IPS-11a (cell line): ENCODE data around the gene BEAN1.

ENCODE experiments used
- H3K4me3 ChIP-seq: one replicate; pipeline ENCODE4 v1.5.1; 2013; ENCODE audit warnings: low read depth, low read length, control low read depth

Gene BEAN1

GRCh38 chr16:66467611-66468010 lies 40.5 kb downstream of the BEAN1 start:
- H3K4me3 ChIP-seq: no peak overlapping the region

- no peak overlapping the region for H3K4me3 ChIP-seq
Measured at GRCh38 chr16:66468321-66468965, 41.3 kb downstream of the BEAN1 start.

GRCh38 chr16:66469291-66469946 lies 42.3 kb downstream of the BEAN1 start:
- H3K4me3 ChIP-seq: no peak overlapping the region

DNA sequence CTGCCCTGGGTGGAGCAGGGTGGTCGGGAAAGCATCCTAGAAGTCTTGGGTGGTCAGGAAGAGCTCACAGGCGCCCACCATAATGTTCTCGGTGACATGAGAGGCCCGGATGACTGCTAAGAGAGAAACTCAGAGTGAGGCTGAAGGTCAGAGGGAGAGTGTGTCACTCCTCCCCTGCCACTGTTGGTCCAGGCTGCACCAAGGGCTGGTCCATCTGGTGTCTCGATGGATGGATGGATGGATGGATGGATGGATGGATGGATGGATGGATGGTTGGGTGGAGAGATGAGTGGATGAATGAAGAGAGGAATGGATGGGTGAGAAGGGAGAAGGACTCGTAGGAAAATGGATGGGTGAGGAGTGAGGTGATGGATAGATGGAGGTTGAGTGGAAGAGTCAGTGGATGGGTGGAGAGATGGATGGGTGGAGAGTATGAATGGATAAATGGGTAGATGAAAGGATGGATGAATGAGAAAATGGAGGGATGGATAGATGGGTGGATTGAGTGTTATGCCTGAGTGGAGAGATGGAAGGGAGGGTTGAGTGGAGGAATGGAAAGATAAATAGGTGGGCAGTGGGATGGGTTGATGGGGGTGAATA lies 43.0 kb downstream of the BEAN1 start:
- H3K4me3 ChIP-seq: no peak overlapping the region

DNA sequence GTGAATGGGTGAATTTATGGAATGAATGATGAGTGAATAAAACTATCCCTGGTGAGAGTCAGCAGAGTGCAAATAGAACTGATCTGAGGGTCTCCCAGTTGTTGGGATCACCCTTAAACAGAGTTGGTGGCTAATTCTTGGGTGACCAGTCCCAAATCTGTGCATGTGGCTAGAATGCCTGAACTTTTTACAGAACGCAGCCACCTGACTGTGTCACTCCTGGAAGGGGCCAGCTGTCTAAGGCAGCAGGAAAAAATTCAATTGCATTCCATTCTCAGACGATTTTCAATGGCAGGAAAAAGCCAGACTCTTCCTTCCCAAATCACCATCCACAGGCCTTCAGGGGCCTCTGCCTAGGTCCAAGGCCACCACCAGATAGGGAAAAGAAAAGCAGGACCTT lies 43.5 kb downstream of the BEAN1 start:
- H3K4me3 ChIP-seq: no peak overlapping the region

DNA sequence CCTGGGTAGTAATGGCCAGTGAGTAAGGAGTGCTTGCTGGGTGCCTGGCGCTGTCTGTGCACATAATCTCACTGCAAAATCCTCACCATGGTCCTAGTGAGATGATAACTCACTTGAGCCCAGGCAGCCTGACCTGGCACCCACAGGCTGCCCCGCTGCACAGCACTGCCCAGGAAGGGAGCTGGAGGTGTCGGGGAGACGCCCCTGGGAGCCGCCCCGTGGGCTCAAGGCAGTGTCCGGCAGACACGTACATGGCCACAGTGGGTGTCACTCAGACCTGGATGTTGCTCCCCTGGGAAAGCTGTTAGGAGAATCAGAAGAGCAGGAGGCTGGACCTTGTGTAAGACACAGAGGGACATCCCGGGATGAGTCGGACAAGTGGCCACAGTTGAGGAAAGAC lies 44.2 kb downstream of the BEAN1 start:
- no peak overlapping the region for H3K4me3 ChIP-seq

DNA sequence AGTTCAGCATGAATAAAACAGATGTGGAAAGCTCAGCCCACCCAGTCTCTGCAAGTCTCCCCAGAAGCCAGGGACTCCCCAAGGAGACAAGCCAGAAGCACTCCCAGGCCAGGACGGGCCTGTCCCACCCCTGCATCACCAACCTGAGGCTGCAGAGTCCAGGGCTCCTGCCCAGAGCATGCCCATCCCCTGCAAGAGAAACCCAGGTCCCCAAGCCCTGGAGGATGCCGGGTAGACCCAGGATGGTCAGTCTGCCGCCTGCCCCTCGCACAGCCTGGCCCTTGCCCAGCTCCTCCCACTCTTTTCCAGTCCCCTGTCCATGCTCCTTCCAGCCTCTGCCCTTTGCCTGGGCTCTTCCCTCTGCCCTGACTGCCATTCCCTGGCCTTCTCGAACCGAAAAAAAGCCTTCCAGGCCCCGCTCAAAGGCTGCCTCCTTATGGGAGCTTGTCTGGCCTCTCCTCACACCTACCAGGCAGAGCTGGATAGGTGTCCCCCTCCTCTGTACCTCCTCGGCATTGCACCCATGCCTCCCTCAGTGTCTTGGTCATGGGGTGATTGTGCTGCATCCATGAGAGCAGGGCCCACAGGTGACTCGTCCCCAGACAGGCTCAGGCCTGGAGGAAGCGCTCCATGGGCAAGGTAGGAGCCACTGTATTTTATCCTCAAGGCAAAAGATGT lies 44.8 kb downstream of the BEAN1 start:
- H3K4me3 ChIP-seq: no peak overlapping the region

GRCh38 chr16:66473051-66473571 lies 46.0 kb downstream of the BEAN1 start:
- no peak overlapping the region for H3K4me3 ChIP-seq

DNA sequence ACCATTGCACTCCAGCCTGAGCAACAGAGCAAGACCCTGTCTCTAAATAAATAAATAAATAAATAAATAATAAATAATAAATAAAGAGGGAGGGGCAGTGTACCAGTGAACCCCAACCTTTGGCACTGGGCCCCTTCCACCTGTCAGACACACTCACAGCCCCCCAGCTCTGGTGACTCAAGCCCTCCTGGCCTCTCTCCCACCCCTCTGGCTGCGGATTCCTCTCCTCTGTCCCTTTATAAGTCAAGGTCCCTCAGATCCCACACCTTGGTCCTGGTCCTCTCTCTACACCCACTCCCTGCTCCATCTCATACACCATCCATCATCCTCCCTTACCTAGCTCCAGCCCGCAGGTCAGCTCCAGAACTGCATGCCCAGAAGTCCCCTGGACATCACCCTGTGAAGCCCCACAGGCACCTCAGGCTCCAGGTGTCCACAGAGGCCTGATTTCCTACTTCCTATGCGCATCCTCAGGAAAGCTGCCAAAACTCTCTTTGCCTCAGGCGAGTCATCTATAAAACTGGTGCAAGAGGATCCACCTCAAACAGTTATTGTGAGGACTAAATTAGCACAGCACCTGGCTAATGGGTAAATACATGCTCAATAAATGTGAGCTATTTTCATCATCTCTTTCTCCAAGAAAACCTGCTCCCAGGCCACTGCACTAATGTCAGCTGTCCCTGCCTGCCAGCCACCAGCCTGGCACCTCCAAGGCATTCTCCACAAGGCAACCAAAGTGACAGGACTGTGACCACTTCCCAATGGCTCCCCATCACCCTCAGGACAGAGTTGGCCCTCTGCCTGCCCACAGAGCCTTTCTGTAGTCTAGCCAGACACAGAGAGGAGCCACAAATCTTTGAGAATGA lies 46.8 kb downstream of the BEAN1 start:
- H3K4me3 ChIP-seq: no peak overlapping the region

- no peak overlapping the region for H3K4me3 ChIP-seq
Measured at GRCh38 chr16:66474750-66475199, 47.7 kb downstream of the BEAN1 start.

- no peak overlapping the region for H3K4me3 ChIP-seq
Measured at GRCh38 chr16:66475232-66475631, 48.1 kb downstream of the BEAN1 start.

DNA sequence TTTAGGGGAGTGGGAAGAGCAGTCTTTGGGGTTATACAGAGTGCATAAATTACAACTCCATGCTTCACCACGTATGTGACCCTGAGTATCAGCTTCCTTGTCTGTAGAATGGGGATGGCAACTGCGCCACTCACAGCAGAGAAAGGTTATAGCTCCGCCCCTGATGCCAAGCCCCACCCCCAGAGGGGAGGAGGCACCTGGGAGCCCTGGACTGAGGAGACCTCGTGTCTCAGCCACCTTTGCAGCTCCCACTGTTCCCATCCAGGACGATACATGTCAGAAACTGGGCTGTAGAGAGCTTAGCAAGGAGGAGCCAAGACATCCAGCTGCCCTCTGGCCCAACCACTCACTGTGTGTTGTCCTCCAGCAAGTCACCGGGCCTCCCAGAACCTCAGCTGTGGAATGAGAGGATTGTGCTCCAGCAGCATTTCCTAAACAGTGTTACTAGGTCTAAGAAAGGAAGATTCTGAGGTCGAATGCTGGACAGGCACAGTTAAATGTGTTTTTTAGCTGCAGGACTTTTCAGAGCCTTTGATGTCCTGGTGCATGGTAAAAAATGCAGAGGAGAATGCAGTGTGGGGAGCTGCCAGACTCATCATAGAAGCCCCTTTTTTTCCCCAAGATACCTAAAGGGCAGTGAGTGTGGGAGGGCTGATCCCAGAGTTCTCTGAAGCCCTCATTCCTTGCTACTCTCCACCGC lies 49.4 kb downstream of the BEAN1 start:
- H3K4me3 ChIP-seq: no peak overlapping the region

GRCh38 chr16:66477028-66477515 lies 50.0 kb downstream of the BEAN1 start:
- no peak overlapping the region for H3K4me3 ChIP-seq

DNA sequence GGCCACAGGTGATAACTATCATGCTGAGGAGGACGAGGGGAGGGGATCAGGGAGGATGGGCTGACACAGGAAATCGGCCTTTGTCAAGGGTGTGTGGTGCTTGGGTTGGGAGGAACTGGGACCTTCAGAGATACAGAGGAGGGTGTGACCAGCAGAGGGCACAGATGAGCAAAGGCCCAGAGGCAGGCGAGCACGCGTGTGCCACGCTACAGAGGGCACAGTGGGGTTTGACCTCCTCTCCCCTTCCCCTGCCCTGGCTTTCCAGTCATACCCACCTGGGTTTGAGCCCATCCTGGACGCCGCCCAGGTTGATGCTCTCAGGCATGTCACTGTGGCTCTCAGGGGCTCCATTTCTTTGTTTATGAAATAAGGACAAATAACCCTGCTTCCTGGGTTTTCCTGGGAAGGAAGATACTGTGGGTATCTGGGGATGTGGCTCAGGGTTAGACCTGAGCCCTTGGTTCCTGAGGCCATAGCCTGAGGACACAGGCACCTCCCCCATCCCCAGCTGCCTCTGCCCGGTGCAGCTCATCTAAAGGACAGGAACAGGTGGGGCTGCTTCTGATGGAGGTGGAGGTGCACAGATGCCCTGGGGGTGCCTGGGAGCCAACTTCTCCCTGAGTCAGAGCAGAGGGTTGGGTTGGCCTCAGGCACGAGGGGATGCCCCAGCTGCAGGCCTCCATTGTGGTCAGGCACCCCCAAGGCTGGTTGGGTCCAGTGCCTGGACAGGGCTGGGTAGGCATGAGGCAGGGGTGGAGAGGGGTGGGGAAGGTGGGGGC lies 51.8 kb downstream of the BEAN1 start:
- no peak overlapping the region for H3K4me3 ChIP-seq

- no peak overlapping the region for H3K4me3 ChIP-seq
Measured at GRCh38 chr16:66479661-66480264, 52.7 kb downstream of the BEAN1 start.

DNA sequence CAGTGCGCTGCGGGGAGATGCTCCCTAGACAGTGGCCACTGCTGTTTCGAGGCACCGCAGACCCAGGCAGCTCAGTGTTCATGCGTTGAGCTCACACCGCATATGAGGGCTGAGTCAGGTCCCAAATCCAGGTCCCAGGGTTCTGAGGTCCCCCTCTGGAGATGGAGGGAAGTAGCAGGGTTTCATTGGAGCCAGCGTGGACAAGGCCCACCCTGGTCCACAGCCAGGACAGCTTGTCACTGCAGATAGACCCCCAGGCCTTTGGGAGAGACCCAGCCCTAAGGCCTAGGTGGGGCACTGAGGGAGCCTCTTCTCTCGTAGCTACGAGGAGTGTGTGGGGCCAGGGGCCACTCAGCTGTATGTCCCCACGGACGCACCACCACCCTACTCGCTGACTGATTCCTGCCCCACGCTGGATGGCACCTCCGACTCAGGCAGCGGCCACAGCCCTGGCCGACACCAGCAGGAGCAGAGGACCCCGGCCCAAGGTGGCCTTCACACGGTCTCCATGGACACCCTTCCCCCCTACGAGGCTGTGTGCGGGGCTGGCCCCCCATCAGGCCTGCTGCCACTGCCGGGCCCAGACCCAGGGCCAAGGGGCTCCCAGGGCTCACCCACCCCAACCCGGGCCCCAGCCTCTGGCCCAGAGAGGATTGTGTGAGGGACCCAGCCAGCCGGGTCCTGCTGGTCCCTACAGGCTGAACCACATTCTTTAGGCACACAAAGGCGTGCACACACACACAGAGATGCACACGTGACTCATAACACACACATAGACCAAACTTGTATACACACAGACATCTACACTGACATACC lies 53.4 kb downstream of the BEAN1 start:
- H3K4me3 ChIP-seq: no peak overlapping the region

- H3K4me3 ChIP-seq: no peak overlapping the region
Measured at GRCh38 chr16:66481081-66481942, 54.2 kb downstream of the BEAN1 start.
